Adrenal gland (tissue), 5 donors: Measurements from ENCODE around the gene RHOBTB1.

Experiments used
- POLR2A ChIP-seq, 2 donors: fragments of 450-650 bp; IDR thresholded peaks; one replicate each; pipeline ENCODE4 v1.6.1; 2017; ENCODE audit warnings: antibody characterized with exemption in 2 of 2, mild to moderate bottlenecking in 2 of 2, moderate library complexity in 1 of 2
- TF ChIP-seq, protein P1 (sequence below), 6 experiments: fragments of 450-650 bp in 4 of 6; fragments of 200-600 bp in 2 of 6; sonication (generic) in 1 of 6; IDR thresholded peaks; 1 replicate in 5 of 6; 2 replicates in 1 of 6; pipeline versions ENCODE4 v1.5.1 to v1.8.0; 2016 to 2021; ENCODE audit warnings: antibody characterized with exemption in 6 of 6, mild to moderate bottlenecking in 2 of 6, moderate library complexity in 1 of 6
- donor health status: DM: no; HTN: no; CAD: no.

DNA sequence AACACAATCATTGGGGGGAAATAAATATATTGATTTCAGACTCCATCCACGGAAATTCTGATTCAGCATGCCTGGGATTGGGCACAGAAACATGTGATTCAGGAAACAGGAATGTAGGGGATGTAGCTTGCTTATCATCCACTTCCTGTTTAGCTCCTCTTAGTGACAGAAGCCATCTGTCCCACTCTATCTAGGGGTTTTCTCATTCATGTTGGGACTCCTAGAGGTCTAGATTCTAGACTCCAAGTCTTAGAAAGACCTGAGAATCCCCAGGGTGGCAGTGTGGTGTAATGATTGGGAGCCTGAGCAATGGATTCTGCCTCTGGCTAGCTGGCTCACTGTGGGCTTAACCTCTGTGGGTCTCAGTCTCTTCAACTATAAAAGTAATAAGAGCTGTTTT is 97.8 kb downstream of the RHOBTB1 start:
- TF ChIP-seq, protein P1, sequence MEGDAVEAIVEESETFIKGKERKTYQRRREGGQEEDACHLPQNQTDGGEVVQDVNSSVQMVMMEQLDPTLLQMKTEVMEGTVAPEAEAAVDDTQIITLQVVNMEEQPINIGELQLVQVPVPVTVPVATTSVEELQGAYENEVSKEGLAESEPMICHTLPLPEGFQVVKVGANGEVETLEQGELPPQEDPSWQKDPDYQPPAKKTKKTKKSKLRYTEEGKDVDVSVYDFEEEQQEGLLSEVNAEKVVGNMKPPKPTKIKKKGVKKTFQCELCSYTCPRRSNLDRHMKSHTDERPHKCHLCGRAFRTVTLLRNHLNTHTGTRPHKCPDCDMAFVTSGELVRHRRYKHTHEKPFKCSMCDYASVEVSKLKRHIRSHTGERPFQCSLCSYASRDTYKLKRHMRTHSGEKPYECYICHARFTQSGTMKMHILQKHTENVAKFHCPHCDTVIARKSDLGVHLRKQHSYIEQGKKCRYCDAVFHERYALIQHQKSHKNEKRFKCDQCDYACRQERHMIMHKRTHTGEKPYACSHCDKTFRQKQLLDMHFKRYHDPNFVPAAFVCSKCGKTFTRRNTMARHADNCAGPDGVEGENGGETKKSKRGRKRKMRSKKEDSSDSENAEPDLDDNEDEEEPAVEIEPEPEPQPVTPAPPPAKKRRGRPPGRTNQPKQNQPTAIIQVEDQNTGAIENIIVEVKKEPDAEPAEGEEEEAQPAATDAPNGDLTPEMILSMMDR (IDR thresholded peaks at IDR 0.05): no peak
- TF ChIP-seq POLR2A (IDR thresholded peaks at IDR 0.05): no peak
